Frontal cortex (tissue), 4 donors: ENCODE results near the gene AGPAT2. TPM values are rescaled to one million over a fixed set of nuclear protein-coding genes. Genes with fewer than 3 reads are reported as not detected.
A peak's percentile ranks its signal among the peaks of the same experiment; 100 is the strongest.

Source experiments
- DNase-seq, 2 donors: peaks; one replicate each; pipeline ENCODE4 v3.0.0; 2012; ENCODE audit warnings: low spot score in 2 of 2
- FAIRE-seq: peaks from 2 replicates; lab custom pipeline; 2012; peaks lifted over from hg19 to GRCh38; lab: Jason Lieb, UNC
- total RNA-seq: library from RNA; depleted of rRNA; stranded (reverse); fragments of >200 nt; gene quantifications from one replicate; pipeline ENCODE4 v1.2.3, GENCODE V29; 2014
- donor health status: control.
- donor health status: control.
- donor health status: control.

Gene AGPAT2
- total RNA-seq, 1 donor from 2014 or later = 1.2 TPM

DNA sequence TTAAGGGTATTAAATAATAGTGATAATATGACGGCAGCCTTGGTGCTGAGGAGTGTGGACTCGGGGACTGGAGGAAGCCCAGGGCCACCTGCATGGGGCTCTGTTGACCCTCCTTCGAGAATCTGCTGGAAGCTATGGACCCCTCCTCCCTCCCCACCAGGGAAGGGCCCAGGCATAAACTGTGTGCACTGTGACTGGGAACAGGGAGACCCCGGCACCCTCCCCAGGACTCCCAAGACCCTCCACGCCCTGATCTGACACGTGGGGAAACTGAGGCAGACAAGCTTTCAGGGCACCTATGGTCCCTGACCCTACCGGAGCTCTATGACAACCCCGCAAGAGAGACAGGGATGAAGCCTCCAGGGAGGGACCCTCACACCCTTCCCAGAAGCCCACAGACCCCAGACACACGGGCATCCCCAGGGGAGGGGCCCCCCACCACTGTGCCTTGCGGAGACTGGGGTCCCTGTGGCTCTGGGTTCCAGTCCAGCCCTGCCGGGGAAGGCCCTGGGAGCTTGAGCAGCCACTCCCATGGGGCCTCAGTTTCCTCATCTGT is 31.0 kb downstream of the AGPAT2 start:
- FAIRE-seq (no peak), DNase-seq (no peak)

DNA sequence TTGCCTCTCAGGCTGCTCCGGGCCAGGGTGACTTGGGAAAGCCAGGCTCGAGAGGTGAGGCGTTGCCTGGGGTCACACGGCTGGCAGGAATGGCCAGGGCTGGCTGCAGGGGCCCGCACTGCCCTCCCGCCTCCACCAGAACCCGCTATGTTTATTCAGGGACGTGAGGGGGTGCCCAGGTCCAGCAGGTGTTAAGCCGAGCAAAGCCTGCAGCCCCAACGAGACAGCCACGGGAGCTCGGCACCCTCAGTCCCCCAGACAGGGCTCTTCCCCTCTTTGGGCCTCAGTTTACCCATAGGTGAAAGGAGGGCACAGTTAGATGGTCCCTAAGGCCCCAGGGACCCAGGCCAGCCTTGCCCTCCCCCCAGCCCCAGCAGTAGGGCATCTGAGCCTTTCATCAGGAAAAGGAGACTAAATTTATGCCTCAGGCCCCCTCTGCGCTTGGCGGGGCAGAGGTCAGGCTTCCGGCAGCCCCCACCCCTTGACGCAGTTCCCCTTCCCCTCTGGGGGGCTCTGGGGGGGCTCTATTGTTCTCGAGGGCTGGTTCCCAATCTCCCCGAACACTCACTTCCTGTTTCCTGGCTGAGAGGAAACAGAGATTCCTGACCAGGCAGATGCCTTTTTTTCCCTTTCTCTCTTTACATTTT is 31.6 kb downstream of the AGPAT2 start:
- FAIRE-seq (no peak), DNase-seq (peak in 1 of 2 donors; percentile 19)

DNA sequence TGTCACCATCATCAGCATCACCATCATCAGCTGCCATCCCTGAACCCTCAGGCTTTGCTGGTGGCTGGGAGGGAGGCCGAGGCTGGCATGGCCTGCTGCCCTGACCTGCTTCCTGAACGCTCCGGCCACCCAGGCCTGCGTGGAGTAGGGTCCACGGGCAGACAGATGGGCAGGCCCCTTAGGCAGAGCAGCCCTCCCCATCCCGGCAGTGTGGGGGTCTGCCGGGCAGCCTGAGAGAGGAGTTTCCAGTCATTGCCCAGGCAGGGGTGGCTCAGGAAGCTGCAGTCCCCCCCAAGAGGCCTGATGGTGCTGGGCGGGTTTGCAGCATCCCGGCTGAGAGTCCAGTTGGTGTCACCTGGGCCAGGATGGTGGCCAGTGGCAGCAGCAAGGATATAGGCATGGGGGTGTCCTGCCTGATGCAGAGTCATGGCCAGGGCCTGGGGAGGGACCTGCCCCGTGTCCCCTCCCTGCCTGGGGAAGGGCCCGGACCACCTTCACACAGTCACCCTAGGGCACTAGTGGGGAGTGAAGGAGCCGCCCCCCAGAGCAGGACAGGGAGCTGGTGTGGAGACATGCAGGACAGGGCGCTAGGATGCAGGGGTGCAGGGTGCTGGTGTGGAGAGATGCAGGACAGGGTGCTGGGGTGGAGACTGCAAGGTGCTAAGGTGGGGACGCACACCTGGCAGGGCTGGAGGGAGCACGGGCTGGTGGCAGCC is 32.3 kb downstream of the AGPAT2 start:
- FAIRE-seq (no peak), DNase-seq (no peak)

DNA sequence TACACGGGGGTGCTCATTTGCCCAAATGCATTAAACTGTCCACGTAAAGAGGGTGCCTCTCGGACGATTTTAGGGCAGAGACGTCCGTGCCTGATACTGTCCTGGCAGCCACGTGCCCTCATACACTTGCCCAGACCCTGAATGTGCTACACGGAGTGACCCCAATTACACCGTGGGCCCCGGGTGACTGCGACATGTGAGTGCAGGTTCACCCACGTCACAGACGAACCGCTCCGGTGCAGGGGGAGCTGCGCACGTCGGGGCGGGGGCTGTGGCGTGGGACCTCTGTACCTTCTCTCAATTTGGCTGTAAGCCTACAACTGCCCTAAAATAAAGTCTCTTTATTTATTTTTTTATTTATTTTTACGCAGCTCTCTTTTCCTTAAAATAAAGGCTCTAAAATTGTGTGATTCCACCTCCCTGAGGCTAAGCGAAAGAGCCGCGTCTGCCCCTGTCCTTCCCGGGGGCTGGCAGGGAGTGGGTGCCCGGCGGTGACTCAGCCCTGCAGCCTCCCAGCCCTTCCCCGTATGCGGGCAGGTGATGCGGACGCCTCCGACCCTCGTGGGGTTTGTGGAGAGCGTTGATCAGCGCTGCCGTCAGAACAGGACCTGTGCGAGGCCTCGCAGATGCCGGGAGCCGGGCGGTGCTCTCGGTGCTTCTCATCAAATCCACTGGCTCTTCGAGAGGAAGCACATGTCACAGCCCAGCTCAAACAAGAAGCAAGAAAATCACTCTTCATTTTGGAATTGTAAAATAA is 33.8 kb downstream of the AGPAT2 start:
- DNase-seq (no peak), FAIRE-seq (no peak)

DNA sequence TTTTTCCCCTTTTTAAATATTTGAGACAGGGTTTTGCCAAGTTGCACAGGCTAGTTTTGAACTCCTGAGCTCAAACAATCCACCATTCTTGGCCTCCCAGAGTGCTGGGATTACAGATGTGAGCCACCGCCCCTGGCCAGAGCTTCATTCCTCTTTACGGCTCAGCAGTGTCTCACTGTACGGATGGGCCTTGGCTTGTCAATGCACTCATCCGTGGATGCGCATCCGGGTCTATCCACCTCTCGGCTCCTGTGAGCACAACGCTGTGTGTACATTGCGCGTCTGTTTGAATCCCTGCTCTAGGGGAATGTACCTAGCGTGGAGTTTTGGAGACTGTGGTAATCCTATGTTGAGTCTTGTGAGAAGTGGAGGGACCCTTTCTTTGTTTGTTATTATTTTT is 35.4 kb downstream of the AGPAT2 start:
- FAIRE-seq = no peak
- DNase-seq = no peak

DNA sequence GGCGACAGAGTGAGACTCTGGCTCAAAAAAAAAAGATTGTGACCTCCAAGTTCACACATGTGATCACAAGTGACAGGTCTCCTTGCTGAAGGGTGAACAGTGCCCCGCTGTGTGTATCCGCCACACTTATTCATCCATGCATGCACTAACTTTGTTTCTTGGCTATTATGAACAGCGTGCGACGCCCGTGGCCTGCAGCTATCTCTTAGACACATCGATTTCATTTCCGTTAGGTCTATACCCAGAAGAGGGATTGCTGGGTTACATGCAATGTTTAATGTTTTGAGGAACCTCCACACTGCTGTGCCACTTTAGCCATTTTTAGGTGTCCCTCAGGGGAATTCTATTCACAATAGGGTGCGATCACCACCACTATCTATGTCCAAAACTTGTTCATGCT is 36.6 kb downstream of the AGPAT2 start:
- no peak for FAIRE-seq

DNA sequence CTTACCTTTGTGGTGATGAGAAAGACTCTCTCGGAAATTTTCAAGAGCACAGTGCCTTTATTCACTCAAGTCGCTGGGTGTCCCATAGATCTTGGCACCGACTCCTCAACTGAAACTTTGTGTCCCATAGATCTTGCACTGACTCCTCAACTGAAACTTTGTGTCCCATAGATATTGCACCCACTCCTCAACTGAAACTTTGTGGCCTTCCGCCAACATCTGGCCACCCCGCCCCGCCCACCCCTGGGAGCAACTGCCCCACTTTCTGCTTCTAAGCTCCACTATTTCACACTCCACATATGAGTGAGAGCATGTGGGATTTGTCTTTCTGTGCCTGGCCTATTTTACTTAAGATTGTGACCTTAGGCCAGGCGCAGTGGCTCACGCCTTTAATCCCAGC is 37.2 kb downstream of the AGPAT2 start:
- FAIRE-seq = no peak

More for the DNA sequence above, 36.6 kb downstream of the AGPAT2 start:
- no peak for DNase-seq

DNA sequence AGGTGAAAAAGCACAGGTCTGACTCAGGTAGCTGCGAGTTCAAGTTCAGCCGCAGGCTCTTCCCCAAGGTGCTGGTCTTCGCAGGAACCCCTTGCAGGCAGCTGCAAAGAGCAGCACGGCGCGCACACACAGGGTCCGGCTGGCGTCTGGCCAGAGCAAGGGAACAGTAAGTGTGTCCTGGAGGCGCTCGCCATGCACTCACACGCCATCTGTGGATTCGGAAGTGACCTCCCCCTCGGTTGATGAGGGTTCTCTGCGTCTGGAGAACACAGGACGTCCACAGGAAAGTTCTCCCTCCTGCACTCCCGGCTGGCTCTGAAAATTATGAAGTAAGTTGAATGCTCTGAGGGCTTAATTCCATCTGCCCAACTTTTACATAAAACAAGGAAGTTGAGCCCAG is 38.5 kb downstream of the AGPAT2 start:
- DNase-seq (no peak), FAIRE-seq (no peak)

More for the DNA sequence above, 37.2 kb downstream of the AGPAT2 start:
- no peak for DNase-seq

DNA sequence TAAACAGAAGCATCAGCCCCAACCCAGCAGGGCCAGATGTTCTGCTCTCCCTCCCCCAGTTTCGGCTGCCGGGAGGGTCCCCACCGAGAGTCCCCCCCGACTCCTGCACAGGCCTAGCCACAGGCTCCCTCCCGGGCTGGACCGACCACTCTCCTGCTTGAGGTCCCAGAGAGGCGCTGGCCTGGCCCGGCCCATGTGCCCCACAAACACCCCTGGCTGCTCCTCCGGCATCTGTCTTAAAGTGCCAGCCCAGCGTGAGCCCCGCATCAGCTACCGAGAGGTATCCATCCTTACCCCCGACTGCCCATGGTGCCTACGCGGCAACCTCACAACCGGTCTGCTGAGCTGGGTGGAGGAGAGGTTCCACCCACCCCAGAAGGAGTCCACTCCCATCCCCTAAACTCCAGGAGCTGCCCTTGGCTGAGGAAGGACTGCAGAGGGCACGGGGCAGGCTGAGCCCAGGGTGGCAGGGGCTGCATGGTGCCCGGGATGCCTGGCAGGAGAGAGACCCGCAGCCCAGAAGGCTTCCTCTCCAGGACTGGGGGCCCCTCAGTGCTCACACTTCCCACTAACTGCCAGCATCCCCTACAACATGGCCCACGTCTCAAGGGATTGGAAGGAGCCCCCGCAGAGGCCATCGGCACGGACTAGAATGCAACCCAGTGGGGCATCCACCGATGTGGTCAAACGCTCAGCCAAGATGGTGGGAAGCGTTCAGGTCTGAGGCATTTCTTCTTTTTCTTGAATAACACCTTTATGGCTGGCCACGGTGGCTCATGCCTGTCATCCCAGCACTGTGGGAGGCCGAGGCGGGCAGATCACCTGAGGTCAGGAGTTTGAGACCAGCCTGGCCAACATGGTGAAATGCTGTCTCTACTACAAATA is 40.2 kb downstream of the AGPAT2 start:
- DNase-seq (no peak), FAIRE-seq (no peak)

DNA sequence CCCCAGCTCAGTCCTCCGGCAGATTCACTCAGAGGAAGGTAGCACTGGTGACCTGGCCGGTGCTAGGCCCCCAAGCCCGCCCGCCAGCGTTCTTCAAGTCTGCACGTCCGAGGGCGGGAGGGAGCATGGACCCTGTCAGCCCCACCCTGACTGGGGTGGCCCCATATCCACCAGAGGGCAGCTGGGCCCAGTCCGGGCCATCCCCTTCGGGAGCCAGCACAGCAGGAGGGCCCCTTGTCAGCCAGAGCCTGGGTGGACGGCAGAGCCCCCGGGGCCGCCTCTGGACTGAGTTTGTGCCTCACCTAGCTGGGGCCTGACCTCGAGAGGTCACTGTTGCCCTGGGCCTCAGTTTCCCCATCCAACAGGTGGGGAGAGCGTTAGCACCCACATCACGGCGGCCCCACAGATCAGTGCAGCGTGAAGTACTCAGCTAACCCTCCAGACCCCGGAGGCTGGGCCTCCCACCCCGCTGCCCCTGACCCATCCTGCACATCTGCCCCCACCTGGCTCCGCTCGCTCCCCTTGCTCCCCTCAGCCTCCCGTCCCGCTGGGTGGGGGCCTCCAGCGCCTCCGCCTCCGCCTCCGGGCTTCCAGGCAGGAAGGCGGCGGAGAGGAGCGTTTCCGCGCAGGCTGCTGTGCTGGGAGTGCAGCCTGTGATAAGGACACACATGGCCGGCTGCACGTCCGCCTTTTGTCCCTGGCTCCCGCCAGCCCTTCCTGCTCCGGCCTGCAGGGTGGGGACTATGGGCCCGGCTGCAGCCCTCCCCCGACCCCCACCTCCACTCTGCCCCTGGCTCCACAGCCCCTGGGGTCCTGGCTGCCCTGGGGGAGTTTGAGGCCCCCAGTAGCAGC is 41.1 kb downstream of the AGPAT2 start:
- FAIRE-seq (no peak), DNase-seq (peak in 1 of 2 donors; percentile 25)

DNA sequence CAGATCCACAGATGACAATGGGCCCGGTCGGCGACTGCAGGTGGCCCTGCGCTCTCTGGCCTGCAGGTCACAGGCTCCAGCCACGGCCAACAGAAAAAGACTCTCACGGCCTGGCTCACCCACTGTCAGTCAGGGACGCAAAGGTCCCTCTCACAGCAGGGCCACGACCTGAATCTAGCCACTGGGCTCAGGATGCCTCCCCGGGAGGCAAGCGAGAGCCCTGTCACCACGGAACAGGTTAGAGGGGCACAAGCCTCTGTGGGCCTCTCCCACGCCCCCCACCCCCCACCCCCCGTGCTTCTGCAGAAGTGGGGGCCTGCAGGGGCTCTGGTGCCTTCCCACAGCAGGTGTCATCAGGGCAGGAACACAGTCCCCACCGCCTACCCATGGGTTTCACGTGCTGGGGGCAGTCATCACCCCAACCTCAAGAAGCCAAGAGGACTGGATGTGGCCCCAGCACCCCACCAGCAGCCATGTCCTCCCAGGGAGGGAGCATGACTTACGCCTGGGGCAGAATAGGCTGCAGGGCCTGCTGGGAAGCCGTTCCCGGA is 41.8 kb downstream of the AGPAT2 start:
- no peak for FAIRE-seq
- peak in 1 of 2 donors; percentile 35 for DNase-seq

DNA sequence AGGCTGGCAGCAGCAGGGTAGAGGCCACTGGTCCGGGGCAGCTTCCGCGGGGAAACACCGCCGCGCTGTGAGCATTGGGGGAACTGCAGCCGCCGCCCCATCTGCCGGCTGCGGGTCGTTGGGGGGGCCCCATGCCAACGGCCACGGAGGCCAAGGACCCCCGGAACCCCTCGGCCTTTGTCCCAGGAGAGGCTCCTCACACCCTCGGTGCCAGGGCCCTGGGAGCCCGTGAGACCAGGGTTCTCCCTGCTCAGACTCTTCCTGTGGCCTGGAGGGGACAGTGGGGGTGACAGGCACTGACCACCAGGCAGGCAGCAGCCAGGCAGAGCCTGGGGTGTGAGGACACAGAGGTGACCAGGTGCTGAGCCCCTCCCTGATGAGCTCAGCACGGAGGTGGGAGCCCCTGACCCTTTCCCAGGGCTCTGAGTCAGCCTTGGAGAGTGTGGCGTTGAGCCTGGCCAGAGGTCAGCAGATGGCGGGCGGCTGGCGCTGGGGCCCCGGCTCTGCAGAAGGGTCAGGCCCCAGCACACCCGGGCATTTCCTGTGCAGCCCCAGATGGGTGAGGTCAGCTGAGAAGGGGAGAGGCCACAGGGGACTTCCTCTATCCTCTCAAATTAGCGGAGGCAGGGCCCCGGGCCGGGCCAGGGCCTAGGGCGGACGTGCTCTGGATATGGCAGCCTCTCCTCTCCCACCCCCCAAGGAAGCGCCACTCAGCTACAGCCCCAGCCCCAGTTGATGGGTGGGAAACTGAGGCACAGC is 42.5 kb downstream of the AGPAT2 start:
- DNase-seq (peak; percentile 79 to 90), FAIRE-seq (no peak)

DNA sequence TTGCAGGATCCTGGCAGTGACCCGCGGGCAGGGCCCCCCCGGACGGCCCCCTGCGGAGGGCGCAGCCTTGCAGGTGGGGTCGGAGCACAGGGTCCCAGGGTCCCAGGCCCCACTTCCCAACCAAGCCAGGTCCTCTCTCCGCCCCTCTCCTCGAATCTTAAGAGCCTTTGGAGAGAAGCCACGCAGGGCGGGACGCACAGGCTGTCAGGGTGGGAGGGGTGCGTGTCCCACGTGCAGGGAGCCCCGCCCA is 43.0 kb downstream of the AGPAT2 start:
- no peak for FAIRE-seq
- no peak for DNase-seq

DNA sequence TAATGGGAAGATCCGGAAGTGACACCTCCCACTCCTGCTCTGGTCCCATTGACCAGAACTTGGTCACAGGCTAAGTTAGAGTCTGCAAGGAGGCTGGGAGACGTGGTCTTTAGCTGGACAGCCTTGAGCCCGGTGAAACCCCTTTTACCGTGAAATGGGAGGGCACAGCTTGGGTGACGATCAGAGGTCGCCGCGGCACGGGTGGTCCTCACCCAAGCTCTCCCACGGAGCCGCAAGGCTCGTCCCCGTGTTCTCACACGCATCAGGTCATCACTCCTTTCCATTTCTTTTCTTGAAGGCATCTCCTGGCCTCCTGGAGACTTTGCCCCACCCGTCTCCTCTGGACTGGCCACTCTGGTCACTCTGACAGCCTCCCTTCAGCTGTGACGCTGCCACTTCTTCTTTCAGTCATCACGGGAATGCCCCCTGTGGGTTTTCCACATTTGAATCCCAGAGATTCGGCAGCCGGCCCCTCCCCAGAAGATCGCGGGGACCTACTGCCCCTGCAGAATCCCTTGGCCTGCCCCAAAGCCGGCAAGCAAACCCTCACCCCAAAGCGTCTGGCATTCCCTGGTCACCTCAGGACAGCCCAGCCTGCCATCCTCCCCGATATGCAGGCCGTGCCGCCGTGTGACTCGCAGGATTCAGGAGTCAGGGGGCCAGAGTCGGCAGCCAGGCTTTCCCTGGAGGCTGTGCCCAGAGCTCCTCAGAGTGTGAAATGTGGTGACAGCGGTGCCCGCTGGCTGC is 43.5 kb downstream of the AGPAT2 start:
- DNase-seq = peak in 1 of 2 donors; percentile 45
- no peak for FAIRE-seq

DNA sequence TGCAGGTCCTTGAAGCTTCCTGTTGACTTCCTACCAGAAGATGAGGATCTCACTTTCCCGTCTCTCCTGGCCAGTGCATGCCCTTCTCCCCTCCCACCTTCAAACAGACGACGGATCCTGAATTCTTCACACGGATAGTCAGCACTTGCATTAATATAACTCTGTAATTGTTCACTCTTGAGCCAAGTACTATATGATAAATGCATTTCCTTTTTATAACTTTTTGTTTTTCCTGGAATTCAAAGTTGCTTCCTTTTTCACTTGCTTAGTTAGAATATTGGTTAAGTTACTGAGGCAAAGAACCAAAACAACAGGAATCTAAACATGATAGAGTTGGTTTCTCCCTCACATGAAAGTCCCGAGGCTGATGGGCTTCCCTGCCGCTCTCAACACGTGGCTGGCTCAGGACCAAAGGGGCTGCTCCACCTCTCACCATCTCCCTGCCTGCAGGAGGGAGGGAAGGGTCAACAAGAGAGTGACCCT is 44.8 kb downstream of the AGPAT2 start:
- peak in 1 of 2 donors; percentile 24 for DNase-seq
- no peak for FAIRE-seq

DNA sequence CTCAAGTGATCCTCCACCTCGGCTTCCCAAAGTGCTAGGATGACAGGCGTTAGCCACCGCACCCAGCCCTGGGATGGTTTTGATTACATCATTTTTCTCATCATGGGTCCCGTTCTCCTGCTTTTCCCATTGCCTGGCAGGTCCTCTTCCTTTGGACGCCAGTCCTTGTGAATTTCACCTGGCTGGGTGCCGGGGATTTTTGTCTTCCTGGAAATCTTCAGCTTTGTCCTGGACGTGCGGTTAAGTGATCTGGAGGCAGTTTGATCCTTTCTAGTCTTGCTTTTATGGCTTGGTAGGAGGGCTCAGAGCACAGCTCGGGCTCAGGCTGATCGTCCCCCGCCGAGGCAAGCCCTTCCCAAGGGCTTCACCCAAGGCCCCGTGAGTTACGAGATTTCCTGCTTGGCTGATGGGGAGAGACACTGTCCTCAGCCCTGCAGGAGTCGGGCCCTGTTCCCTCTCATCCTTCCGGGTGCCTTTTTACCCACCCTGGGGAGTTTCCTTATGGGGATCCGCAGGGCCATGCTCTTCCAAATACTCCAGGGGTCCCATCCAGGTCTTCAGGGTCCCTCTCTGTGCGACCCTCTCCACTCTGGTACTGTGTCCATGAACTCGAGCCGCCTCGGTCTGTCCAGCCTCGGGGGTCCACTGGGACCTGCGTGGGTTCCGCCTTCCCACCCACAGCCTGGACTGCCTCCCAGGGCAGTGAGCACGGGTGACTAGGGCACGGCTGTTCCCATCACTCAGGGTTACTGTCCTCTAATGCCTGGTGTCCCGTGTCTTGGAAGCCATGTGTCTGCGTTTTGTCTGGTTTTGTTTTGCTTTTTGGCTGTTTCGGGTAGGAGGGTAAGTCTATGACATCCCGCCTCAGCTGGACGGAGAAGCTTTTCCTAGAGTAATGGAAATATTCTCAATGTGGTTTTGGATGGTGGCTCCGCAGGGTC is 46.8 kb downstream of the AGPAT2 start:
- DNase-seq (peak in 1 of 2 donors; percentile 22), FAIRE-seq (no peak)
